ENCODE data around the gene KCTD15.
"Not testable (repeated sequence)": the region's sequence is repeated elsewhere in the genome, so short reads cannot be mapped to it uniquely, and the experiment has no call there.

Gene KCTD15

DNA sequence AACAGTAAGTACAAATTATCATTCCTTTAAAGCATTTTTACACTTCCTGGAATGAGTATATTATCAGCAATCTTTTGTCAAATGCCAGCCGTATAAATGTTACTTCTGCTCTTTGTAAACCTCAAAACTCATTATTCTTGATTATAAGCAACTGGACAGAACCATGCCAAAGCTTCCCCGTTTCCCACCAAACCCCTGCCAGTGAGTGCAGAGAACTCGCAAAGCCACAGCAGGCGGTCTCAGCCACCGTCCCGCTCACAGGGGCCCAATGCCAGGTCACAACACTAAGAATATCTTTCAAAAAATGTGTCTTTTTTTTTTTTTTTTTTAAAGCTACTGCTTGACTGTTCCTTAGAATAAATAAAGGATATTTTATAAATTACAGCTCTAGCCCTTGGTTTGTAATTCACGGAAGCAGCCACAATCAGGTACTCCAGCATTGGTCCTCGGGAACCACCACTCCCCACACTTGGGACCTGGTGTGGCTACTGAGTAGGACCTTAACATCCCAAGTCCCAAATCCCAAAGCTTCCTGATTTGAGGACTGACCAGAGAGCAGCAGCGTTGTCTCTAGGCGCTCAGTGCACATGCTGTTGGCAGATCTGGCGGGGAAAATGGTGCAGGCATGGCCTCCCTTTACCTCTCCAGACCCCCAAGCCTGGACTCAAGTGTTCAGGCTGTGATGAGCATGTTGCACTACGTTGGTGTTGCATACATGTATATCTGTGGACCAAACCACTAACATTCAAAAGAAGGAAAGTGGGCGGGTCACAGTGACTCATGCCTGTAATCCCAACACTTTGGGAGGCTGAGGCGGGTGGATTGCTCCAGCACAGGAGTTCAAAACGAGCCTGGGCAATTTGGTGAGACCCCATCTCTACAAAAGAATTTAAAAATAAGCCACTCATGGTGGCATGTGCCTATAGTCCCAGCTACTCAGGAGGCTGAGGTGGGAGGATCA is 19.0 kb downstream of the KCTD15 start:
- DNase-seq (ENCODE audit: low read depth), result no peak

DNA sequence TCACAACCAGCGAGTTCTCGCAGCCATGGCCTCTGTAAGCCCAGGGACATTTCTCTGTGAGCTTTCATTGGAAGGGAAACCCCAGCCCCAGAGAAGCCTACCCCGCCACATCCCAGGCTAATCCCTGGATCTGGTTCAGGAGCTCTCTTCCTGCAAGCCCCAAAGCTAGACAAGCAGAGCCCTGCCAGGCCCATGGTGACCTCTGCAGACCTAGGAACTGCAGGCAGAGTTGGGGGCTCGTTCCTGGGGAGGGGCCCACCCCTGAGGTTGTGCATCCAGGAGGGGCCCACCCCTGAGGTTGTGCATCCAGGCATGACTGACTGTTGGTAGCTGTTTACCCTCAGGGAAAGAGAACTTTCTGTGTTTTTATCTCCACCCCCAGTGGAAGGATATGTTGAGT is 21.7 kb downstream of the KCTD15 start:
- no peak for DNase-seq (ENCODE audit: low read depth)

DNA sequence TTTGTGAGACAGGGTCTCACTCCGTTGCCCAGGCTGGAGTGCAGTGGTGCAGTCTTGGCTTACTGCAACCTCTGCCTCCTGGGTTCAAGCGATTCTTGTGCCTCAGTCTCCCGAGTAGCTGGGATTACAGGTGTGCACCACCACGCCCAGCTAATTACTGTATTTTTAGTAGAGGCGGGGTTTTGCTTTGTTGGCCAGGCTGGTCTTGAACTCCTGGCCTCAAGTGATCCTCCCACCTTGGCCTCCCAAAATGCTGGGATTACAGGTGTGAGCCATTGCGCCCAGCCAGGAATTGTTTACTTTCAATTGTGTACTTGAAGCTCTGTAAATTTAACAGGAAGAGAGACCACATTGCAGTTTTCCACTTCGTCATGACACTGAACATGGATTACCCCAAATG is 22.4 kb downstream of the KCTD15 start:
- not testable (repeated sequence) for DNase-seq (ENCODE audit: low read depth)

DNA sequence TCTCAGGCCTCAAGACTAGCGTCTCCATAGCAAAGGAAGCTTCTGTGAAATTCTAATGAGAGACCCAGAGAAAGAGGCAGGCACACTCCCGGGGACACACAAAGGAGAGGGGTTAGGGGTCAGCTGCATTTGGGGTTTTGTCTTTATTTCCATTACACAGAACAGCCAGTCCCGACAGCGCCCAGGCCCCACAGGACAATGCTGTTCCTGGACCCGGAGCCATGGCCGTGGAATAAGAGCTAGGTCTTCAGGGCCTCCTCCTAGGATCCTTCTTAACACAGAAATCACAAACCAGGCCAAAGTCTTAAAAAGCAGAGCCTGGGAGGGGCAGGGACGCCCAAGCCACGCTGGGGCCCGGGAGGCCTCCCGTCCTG is 22.8 kb downstream of the KCTD15 start:
- no peak for DNase-seq (ENCODE audit: low read depth)

DNA sequence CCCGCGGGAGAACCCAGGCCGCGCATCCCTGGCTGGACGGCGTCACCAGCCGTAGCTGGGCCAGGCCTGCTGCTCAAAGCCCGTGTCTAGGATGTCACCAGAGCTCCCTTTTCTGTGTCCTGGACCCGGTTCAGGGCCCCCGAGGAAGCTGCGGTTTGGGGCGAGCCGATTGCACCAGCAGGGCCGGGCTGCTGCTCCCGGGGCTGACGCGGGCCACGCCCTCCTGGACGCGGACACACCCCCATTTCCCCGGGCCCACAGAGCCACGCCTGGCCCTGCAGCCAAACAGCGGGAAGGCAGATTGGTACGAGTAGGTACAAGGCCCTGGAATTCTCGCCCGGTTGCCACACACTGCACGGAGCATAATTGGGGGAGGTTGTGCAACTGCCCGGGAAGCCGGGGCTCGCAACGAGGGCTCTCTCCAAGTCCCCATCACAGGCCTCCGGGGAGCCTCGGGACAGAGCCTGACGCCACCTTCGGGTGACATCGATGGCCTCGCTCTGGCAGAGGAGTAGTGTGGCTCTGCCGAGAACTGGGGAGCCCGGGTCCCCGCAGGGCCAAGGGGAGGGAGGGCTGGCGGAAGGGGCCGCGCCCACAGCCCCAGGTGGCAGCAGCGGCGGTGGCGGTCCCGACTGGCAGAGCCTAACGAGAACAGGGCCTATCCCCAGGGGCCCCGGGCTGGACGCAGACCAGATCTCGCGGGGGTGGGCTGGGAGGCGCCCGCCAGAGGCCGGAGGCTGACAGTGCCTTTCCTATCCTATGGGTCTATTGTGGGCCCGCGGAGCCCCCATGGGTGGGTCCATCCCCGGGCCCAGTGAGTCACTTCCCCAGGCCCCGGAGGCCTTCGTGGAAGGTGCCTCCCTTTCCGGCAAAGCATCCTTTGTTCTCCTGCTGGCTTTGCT is 23.5 kb downstream of the KCTD15 start:
- DNase-seq (ENCODE audit: low read depth), result peak; percentile 56

DNA sequence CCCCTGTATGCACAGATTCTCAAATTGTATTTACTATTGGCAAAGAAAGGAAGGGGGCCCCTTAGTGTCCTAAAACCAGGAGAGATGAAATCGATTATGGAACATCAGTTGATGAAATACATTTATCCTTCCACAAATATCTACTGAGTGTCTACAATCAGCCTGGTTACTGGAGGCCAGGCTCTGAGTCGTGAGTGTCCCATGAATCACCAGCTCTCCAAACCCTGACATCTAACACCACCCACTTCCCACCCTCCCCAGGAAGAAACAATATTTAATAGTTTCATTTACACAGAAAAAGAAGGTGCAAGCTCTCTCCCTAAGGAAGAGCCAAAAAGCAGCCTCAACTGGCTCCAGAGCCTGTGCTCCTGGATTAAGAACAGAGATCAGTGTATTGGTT is 25.2 kb downstream of the KCTD15 start:
- DNase-seq (ENCODE audit: low read depth), result no peak

DNA sequence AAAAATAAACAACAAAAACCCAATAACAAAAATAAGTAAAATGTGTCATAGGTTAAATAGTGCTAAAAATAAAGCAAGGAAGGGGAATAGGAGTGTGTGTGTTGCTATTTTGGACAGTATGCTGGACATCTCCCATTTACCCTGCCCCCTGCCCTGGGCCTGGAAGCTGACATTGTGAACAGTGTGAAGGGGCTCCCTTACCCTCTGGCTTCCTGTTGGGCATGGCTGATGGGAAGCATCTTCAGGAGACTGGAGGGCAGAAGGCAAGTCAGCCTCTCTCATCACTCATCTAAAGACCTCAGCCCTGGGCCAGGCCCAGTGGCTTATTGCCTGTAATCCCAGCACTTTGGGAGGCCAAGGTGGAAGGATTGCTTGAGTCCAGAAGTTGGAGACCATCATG is 26.7 kb downstream of the KCTD15 start:
- DNase-seq (ENCODE audit: low read depth), result no peak

DNA sequence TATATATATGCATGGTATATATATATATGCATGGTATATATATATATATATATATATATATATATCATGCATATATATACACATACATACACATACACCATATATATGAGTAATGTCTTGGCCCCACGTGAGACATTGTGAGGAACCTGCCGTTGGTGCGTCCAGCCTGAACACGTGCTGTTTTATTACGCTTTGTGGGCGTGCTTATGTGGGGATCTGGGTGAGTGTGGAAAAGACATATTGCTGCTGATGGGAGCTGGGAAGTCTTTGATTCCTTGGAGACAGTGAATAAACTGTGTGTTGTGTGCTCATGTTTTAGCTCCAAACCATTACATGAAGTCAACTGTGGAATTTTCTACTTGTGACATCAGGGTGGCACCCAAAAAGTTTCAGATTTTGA is 28.9 kb downstream of the KCTD15 start:
- DNase-seq (ENCODE audit: low read depth), result no peak

DNA sequence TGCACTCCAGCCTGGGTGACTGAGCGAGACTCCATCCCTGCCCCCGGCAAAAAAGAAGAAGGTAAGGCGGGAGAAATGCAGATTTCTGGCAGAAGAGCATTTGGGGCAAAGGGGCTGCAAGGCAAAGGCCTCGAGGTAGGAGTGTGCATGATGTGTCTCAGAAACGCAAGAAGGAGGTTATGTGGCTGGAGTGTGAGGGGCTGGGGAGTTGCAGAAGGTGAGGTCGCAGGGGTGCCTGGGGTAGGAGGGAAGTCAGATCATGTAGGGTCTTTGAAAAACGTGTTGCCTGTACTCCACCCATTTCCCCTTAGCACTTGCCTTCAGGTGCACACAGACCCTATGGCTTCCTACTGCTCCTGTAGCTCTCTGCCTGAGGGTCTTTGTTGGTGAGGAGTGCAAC is 29.9 kb downstream of the KCTD15 start:
- no peak for DNase-seq (ENCODE audit: low read depth)

DNA sequence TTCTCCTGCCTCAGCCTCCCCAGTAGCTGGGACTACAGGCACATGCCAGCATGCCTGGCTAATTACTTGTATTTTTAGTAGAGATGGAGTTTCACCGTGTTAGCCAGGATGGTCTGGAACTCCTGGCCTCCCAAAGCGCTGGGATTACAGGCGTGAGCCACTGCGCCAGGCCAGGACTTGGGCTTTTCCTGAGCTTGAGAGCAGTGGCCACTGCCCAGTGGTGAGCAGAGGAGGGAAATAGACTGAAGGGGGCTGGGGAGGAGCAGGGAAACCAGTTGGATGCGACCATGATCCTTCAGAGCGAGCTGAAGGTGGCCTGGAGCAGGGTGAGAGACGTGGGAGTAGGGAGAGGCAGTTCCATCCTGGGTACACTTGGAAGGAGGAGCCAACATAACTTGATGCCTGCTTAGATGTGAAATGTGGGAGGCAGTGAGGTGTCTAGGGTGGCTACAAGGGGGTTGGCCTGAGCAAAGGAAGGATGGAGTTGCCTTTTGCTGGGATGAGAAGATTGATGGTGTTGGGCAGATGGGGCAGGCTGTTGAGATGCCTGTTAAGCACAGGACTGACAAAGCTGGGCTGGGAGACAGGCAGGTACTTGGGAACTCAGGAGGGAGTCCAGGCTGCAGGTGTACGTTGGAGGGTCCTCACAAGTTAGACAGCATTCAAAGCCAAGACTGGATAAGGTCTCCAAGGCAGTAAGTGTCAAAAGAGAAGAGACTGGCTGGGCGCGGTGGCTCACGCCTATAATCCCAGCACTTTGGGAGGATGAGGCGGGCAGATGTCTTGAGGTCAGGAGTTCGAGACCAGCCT is 31.8 kb downstream of the KCTD15 start:
- DNase-seq (ENCODE audit: low read depth), result no peak

DNA sequence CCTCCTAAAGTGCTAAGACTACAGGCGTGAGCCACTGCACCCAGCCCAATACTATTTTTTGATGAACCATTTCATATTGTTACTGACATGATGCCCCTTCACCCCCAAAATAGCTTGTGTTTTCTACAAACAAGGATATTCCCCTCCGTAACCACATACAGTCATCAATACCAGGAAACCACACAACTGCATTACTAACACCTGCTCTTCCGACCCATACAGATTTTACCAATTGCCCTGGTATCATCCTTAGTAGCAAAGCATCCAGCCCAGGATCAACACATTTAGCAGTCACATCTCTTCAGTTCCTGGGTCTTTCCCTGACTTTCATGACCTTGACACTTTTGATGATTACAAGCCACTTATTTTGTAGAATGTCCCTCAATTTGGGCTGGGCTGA is 33.6 kb downstream of the KCTD15 start:
- no peak for DNase-seq (ENCODE audit: low read depth)

DNA sequence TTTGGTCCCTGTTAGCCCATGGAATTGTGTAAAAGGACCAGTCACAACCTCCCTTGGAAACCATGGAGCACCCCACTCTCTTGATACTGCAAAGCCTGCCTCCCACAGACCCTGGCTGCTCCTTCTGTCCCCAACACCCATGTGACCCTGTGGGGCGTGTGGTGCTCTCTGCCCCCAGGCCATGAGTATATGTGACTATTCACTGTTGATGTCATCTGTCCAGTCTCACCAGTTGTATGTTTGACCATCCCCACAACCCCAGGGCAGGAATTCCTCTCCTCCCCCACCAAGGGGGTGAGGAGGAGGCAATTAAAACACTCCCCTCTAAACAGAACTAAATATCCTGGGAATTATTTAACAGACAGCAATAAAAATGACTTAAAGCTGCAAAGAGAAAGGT is 35.2 kb downstream of the KCTD15 start:
- DNase-seq (ENCODE audit: low read depth), result no peak

DNA sequence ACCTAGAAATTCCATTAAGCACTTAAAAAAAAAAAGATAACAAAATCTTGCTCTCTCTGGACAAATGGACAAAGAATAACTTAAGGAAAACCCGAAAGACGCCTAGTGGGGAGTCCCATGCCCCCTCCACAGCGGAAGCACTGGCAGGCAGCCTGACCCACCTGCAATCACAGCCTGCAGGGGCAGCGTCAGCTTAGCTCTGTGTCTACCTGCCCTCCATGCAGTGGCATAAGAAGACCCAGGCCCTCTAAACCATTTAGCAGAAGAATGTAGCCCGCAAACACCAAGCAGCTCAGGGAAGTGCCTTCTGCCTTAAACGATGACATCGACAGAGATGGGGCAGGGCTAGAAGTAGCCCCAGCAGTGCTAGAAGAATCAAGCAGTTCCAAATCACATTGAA is 36.0 kb downstream of the KCTD15 start:
- DNase-seq (ENCODE audit: low read depth), result no peak

DNA sequence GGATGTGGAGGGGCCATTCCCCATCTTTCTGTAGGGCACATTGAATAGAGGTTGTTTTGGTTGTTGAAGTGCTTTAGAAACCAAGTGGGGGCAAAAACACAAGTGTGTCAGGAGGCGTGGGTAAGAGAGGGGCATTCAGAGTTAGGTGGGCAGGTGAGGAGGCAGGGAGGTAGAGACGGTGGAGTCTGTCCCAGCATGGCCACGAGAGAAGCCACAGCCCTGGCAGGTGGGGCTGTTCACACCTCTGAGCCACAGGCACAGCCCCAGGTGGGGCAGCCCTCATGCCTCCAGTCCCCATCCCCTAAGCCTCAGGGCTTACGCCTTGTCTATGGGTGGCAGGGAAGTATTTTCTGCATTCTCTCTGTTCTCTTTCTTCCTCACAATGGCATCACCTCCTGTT is 43.7 kb downstream of the KCTD15 start:
- no peak for DNase-seq (ENCODE audit: low read depth)

DNA sequence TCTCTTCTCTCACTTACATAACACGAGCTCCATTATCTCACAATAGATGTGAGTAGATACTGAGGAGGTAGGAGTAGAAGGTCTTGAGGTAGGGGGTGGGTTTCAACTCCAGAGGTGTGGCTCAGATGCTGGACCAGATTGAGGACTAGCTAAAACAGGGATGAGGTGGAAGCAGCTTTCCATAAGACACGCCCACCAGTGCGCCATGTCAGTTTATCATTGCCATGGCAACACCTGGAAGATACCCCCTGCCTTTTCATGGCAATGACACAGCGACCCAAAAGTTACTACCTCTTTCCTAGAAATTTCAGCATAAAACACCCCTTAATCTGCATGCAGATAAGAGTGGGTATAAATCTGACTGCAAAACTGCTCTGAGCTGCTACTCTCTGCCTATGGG is 44.1 kb downstream of the KCTD15 start:
- DNase-seq (ENCODE audit: low read depth), result no peak

DNA sequence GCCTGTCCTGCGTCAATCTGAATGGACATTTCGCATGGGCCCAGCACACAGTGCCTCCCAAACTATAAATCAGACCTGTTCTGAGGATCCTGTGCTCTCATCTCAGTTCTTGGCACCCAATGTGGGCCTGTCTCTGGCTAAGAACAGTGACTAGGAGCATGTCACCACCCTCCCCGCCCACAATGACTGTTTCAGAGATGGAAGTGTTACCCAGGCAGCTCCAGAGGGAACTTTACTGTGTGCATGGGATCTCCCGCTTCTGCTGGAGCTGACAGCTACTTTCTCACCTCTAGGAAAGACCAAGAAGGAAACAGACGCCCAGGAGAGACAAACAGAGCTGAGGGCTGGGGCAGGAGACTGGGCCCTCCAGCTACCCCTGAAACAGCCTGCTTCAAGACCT is 45.0 kb downstream of the KCTD15 start:
- DNase-seq (ENCODE audit: low read depth), result no peak

DNA sequence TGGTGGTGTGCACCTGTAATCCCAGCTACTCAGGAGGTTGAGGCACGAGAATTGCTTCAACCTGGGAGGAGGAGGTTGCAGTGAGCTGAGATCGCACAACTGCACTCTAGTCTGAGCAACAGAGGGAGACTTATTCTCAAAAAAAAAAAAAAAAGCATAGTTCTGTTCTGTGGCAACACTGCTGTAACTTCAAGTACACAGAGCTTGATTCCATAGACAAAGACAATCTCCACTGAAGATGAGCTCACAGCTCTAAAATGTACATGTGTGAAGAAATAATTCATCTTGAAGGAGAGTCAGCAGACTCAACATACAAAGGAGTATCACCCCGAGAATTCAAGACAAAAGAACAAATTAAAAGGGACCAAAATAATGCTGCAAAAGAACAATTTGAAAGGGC is 47.8 kb downstream of the KCTD15 start:
- DNase-seq (ENCODE audit: low read depth), result no peak

DNA sequence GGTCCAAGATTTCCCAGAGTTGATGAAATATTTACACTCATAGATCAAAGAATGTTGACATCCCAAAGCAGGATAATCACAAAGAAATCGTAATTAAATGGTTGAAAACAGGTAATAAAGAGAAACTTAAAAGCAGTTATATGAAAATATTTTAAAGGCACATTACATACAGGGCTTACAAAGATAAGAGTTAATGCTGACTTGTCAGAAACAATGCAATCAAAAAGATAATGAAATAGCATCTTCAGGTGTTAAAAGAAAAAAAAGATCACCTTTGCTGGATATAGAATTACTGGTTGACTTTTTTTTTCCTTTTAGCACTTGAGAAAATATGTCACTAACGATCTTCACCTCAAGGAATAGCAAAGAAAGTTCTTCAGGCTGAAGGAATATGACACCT is 48.8 kb downstream of the KCTD15 start:
- DNase-seq (ENCODE audit: low read depth), result no peak

DNA sequence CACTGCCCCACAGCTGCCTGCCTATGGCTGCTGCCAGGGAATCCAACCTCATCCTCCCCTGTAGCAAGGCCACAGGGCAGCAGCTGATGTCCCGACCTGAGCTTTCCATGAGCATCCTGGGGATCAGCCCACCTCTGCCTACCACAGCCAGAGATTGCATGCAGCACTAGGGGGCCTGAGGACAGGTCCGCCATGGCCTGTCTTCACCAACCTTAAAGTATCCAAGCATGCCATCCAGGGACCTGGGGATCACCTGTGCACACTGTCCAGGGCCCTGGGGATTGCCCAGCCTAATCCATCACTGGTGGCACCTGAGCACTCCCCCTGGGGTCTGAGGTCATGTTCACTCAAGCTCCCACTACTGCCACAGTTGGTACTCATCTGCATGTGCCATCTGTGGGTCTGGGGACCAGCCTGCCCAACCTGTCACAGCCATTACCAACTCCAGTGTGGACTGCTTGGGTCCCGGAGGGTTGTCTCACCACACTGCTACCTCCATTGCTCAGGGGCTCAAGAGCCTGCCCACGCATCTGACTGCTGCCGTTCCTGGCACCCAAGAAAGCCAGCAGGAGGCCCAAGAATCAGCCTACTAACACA is 53.0 kb downstream of the KCTD15 start:
- no peak for DNase-seq (ENCODE audit: low read depth)

DNA sequence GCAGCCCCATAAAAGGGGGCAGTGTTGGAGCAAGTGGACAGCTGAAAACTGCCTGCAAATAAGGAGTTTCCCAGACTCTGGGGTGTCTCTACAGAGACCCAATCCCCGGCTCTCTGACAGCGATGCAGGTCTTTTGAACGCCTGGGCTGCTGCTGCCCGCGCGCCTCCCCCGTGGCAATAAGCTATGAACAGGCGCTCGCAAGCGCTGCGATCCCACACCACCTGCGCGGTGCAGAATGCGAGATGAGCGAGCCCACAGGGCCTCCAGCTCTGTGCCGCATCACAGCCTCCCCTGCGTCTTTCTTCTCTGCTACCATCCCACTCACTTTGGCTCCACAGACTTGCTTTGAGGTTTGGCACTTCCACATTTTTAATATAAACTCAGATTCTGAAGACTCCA is 62.3 kb downstream of the KCTD15 start:
- no peak for DNase-seq (ENCODE audit: low read depth)

DNA sequence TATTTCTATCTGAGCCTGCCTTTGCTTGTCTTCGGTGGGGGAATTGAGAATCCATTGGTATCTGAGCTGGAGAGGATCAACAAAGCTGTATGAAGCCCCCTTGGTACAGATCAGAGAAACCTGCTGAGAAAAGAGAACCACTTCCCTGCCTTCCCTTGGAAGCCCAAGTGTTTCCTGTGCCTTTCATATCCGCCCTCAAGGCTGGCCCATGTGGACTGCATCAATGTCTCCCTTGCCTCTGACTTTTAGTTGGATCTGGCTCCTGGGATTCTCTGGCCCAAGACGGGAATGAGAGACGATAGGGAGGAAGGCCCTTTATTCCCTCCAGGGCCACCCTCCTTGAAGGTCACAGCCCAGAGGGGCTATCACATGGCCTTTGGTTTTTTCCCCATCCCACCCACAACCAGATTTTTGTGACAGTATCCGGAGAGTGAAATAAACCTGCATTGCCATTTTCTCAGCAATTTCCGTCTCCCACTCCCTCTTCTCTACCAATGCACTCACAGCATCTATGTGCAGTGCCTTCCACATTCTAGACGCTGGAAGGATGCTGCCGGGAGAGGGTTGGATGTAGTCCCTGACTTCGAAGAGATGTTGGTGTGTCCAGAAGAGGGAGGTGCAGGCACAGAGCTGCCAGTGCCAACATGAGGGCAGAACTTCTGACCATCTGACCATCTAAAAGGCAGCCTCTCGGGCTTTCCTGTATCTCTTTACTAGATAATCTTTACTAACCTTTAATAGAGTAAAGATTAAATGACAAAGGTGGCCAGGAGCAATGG is 63.8 kb downstream of the KCTD15 start:
- DNase-seq (ENCODE audit: low read depth), result no peak
